HG02678 (cell line): ENCODE measurements around the gene RHAG.
"Not testable (repeated sequence)": the region's sequence is repeated elsewhere in the genome, so short reads cannot be mapped to it uniquely, and the experiment has no call there.

Experiments used
- ATAC-seq: cut with Tn5 transposase; IDR thresholded peaks from one replicate; pipeline ENCODE4 v1.9.1; 2021; ENCODE audit warnings: mild to moderate bottlenecking, moderate library complexity; ENCODE audit not compliant: unreplicated experiment

The RHAG gene

DNA sequence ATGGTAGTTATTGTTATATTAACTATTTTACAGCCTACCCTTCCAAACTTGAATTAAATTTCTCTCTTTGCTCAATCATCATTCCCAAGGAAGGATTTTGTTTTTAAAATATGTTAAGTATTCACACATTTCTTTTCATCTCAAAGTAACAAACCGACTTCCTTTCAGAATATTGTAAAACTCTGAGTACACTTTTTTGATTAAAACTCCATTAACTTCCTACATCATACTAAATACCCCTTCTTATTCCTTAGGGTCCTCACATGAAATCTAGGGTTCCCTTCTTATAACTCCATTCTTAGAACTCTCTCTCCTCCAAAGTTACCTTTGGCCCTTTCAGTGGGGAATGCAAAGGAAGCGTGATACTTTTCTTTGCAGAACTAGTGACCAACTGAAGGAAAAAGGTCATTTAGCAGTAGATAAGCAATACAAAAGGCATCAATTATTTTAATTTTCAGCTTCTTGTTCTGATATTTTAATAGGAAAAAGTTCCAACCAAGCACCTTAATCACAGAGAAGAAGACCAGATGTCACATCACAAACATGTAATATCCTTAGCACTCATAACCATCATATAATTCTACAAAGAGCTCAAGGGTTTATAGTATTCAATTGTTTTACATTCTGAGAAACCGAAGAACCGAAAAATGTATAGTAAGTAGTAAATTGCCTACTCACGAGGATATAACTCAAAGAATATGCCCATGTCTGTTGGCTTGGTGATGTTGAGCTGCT is 494 bp downstream of the RHAG start:
- ATAC-seq = no peak

DNA sequence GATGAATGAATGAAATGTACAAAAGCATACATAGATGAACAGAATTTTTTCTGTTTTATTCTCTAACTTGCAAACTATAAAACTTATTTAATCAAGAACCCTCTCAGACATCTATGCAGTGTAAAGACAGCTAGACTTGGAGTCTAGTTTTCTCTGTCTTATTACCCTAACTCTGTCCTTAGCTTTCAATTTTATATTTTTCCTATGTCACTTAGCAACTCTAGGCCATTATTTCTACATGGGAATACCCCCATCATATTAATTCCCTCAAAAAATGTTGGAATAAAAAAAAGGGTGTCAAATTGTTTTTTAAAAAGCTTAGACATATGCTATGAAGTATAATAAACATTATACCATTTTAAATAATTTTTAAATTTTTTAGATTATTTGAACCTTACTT is 1.2 kb downstream of the RHAG start:
- ATAC-seq = no peak

DNA sequence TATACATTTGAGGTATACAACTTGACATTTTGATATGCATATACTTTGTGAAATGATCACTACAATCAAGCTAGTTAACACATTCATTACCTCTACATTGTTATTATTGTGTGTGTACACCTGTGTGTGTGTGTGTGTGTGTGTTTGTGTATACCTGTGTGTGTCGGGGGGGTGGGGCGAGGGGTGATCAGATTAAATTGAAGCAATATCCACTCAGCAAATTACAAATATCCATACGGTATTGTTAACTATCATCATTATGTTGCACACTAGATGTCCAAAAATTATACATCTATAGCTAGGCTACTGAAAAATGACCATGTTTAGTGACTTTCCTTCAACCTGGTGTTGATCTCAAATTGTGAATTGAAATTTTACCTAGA is 1.8 kb downstream of the RHAG start:
- no peak for ATAC-seq

DNA sequence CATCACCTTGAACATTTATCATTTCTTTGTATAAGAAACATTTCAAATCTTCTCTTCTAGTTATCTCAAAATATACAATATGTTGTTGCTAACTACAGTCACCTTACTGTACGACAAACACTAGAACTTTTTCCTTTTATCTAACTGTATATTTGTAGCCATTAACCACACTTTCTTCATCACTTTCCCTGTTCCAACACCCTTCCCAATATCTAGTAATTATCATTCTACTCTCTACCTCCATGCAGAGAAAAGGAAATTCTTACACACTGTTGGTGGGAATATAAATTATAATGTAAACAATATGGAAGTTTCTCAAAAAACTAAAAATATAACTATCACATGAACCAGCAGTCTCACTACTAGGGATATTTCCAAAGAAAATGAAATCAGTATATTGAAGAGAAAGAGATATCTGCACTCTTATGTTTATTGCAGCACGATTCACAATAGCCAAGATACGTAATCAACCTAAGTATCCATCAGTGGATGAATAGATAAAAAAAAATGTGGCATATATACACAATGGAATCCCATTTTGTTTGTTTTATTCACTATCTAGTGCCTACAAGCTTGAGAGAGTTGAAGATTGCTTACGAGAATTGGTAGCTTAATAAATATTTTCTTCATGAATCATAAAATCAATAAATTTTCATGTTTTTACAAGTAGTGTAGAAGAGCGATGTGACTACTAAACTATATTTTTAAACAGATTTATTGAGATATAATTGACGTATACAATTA is 2.4 kb downstream of the RHAG start:
- ATAC-seq = no peak

DNA sequence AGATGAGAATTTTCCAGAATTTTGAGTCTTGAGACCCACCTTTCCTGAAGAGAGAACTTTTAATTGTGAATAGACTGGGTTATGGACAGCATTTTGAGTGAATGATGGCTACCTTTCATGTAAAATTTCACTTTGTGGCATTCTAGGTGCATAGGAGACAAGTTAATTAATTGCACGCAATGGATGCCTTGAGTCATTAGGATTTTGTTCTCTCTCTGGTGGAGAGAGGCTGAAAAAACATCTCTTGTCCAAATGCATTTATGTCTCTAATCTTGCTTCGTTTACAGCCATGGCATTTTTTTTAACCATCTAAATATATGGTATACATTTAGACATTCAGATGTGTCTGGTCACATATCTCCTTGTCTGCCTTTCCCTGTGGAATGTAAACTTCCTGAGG is 3.1 kb downstream of the RHAG start:
- ATAC-seq = no peak

DNA sequence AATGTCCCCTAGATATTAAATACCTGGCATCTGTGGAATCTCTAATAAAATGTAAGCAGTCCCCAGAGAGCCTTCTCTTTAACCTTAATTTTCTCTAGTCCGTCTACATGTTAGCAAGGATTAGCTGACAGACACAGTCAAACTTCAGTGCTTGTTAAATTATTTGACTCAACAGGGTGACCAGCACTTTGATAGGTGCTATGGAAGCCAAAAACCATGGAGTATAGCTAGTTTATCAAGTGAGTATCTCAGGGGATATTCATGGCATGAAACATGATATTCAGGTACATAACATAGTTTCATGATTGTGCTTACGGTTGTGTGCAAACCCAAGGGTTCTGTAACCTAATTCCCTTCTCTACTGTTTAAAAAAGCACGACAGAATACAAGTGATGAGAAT is 3.9 kb downstream of the RHAG start:
- no peak for ATAC-seq

DNA sequence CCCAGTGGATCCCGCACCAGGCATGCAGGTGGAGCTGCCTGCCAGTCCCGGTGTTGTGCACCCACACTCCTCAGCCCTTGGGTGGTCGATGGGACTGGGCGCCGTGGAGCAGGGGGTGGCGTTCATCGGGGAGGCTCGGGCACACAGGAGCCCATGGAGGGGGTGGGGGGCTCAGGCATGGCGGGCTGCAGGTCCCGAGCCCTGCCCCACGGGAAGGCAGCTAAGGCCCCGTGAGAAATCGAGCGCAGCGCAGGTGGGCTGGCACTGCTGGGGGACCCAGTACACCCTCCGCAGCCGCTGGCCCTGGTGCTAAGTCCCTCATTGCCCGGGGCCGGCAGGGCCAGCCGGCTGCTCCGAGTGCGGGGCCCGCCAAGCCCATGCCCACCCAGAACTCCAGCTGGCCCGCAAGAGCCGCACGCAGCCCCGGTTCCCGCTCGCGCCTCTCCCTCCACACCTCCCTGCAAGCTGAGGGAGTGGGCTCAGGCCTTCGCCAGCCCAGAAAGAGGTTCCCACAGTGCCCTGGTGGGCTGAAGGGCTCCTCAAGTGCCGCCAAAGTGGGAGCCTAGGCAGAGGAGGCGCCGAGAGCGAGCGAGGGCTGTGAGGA is 7.1 kb downstream of the RHAG start:
- ATAC-seq = not testable (repeated sequence)

DNA sequence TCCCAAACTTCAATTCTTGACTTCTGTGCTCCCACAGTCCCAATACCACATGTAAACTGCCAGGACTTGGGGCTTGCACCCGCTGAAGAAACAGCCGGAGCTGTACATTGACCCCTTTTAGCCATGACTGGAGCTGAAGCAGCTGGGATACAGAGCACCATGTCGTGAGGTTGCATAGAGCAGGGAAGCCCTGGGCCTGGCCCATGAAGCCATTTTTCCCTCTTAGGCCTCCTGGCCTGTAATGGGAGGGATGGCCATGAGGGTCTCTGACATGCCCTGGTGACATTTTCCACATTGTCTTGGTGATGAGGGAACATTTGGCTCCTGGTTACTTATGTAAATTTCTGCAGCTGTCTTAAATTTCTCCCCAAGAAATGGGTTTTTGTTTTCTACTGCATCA is 9.8 kb downstream of the RHAG start:
- ATAC-seq = no peak

DNA sequence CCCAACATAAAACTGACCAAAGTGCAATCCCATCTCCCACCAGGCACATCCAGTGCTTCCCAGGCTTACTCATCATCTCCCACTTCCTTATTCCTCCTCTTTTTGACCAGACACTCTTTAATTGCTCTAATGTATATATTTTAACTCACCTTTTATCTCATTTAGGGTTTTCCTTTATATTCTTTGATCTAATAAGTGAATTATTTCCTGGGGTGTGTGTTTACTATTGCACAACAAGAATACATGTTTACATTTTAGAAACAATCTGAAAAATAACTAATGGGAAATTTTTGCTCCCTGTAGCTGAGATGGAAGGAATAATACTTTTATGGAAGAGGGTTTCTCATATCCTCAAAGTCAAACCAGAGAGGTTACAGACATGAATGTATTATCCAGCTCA is 18.4 kb downstream of the RHAG start:
- ATAC-seq = no peak

DNA sequence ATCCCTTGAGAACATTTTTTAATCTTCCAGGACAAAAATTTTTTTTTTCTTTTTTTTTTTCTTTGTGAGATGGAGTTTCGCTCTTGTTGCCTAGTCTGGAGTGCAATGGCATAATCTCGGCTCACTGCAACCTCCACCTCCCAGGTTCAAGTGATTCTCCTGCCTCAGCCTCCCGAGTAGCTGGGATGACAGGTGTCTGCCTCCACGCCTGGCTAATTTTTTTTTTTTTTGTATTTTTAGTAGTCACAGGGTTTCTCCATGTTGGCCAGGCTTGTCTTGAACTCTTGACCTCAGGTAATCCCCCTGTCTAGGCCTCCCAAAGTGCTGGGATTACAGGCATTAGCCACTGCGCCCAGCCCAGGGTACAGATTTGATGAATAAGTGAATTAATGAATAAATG is 22.5 kb downstream of the RHAG start:
- not testable (repeated sequence) for ATAC-seq

DNA sequence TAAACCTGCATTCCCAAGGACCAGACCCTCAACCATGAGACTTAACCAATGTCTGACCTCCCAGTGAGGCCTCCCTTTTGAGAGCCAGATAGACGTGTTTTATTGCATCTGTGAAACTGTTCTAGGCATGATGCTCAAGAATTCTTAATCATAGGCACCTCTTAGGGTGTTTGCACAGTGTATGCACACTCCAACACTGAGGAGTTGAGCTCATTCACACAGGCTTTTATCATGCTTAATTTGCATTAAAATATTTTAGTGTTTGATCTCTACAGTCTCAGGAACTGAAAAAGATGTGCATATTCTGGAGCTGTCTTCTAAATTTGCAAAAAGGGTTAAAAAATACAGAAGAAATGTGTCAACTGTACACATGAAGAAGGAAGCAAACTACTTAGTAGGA is 27.4 kb downstream of the RHAG start:
- ATAC-seq = no peak

DNA sequence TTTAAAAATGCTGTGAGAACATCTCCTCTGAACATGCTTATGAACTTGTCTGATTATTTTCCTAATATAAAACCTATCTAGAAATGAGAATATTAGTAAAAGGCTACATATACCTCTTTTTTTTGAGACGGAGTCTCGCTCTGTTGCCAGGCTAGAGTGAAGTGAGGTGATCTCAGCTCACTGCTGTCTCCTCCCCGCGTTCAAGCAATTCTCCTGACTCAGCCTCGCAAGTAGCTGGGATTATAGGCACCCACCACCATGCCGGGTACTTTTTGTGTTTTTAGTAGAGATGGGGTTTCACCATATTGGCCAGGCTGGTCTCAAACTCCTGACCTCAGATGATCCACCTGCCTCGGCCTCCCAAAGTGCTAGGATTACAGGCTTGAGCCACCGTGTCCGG is 28.4 kb downstream of the RHAG start:
- ATAC-seq = not testable (repeated sequence)

DNA sequence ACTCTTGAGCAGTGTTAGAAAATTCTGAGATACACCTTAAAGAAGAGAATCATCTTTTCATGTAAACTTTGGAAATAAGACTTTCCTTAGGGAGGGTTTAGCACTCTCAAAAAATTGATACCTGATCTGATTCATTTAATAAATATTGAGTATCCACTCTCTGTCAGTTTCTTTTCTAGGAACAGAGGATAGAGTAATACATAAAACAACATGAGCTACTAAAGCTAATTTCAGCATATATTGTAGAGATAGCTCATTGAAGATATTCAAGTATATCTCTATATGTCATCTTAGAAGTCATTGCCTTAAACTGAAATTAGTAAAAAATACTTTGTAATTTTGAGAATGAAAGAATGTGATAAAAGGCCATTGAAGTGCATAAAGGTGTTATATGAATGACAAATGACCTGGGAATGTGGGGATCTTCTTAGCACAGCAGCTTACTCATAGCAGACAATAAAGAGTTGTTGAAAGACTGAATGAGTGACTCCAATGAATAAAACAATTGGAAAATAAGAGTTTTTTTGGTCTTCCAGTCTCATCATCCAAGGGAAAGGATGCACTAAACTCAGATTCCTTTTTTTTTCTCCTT is 29.2 kb downstream of the RHAG start:
- ATAC-seq = no peak

DNA sequence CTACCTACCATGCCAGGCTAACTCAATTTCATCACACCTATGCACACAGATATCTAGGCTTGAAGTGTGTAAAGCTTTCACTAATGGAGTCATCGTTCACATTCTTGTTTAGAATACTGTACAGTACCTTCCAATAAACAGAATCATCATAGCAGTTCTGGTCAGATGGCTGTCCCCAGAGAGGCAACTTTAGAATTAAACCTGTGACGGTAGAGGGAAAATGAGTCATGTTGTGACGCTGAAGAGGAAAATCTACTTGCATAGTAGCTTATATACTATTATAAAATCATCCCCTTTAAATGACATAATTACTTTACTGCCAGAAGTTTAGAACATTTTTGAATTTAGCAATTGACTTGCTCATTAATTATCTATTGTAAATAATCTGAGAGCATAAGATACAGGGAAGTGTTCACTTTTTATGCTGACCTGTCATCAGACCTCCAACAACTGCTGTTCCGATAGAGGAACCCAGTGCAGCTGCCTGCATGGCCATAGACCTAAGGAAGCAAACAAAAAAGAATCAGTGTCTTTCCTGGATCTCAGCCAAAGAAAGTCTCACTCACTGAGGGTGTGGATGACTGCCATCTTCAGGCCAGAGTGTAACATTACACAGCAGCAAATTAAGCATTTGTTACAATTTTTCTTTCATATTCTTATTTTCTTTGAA is 29.8 kb downstream of the RHAG start:
- peak; percentile 94 for ATAC-seq

DNA sequence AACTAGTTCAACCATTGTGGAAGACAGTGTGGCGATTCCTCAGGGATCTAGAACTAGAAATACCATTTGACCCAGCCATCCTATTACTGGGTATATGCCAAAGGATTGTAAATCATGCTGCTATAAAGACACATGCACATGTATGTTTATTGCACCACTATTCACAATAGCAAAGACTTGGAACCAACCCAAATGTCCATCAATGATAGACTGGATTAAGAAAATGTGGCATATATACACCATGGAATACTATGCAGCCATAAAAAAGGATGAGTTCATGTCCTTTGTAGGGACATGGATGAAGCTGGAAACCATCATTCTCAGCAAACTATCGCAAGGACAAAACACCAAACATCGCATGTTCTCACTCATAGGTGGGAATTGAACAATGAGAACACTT is 32.6 kb downstream of the RHAG start:
- not testable (repeated sequence) for ATAC-seq

DNA sequence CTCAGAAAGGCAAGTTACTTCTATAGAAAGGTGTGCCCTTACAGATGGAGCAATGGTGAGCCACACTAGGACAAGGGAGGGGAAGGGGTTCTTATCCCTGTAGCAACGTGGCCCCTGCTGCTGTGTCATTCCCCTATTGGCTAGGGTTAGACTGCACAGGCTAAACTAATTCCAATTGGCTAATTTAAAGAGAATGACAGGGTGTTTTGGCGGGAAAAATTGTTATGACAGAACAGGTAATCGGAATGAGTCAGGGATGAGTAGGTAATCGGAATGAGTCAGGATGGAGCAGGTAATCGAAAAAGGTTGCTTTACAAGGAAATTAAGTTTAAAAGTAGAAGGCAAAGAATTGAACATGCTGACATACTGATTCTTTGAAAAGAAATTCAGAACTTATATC is 49.4 kb downstream of the RHAG start:
- not testable (repeated sequence) for ATAC-seq

DNA sequence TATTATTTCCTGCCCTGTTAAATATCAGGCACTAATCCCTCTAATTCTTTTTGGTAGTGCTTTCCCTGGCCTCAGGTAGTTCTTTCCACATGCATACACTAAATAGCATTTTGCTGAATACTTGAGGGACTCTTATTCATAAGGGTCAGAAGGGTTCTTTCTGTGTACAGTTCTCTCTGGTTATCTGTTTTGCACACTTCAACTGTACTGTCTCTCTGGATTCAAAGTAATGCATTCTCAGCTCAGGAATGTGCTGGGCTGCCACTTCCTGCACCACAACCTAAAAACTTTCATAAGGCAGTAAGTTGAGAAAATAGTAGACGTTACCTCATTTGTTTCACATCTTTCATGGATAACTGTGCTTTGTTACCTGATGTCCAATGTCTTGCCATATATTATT is 54.1 kb downstream of the RHAG start:
- ATAC-seq = no peak

DNA sequence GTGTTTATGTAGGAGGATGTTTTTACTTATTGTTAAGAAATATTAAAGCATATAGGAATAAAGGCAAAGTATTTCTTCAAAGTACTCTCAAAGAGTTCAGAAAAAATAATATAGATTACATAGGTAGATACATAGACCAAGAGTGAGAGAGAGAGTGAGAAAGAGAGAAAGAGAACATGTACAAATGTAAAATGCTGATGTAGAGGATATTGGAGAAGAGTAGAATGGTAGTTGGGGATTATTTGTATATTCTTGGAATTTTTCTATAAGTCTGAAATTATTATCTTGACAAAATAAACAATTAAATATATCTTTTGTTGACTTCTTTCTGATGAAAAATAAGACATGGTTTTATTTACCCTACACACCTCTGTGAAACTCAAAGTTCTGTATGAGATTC is 57.0 kb downstream of the RHAG start:
- no peak for ATAC-seq

DNA sequence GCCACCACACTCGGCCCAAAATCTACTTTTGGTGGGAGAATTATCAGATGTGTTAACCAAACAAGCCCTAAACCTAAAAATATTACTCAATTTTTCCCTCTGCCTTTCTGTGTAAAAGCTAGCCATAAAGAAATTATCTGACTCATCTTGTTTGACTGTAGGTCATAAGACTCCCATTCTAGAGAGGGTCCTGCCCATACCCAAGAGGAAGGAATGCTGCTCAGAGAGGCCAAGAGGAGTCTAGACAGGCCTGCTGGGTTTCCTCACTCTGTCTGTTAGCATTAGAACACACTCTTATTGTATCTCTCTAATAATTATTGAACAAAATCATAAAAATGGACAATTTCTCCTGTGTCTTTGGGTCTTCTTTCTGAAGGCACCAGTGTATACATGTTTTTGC is 60.0 kb downstream of the RHAG start:
- no peak for ATAC-seq

DNA sequence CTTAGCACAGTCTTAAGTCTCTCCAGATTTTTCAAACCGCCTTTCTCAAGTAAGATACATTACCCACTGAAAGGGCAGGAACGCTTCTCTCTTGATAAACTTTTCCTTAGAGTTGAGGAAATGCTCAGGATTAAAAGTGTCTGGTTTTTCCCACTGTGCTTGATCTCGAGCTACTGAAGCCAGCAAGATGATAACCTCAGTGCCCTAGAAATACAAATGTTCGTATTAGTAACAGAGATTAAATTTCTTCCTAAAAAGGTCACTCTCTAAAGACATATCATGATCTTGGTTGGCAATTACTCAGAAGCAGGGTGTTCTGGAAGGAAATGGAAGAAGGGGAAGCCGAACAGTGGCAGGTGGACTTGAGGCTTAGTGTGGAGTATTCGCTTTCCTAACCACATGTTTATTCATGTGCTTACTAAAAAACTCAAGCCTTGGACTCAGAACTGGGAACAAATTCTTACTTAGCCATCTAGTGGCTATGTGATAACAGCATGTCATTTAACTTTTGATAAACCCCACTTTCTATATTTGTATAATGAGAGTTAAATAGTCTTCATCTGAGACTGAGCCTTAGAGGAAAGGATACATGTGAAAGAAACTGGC is 66.1 kb downstream of the RHAG start:
- ATAC-seq = no peak

DNA sequence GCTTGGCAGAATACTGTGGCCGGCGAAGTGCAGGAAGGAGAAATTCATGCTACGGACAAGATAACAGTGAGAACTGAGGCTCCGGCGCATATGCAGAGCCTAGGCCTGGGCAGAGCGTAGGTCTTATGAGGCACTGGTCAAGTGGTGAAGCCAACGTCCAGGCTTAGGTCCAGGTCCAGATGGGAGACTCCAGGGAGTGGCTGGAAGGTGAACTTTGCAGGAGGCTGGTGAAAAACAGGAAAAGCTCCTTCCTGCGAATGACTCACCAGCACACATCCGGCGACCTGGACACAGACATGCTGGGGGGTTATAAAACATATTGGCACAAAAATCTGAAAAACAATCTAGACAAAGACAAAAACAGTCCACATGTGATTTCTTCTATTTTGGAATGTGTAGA is 70.8 kb downstream of the RHAG start:
- ATAC-seq = no peak
